HEK293 (cell line): Measurements from ENCODE around the gene GRN.

ENCODE experiments used
- CTCF ChIA-PET: fragments of 350-600 bp; formaldehyde crosslinking; extraction: SDS; loops from one replicate; lab custom pipeline; 2021; ENCODE audit warnings: antibody characterized with exemption; lab: Yijun Ruan, JAX
- POLR2A ChIA-PET: fragments of 300-600 bp; formaldehyde crosslinking; extraction: SDS; loops from one replicate; lab custom pipeline; 2020; ENCODE audit warnings: antibody characterized with exemption, inconsistent platforms; lab: Yijun Ruan, JAX
- H3K27ac ChIP-seq: fragments of 200-500 bp; sonication (Bioruptor generic); 2 replicates; pipeline ENCODE4 v1.5.1; 2014; ENCODE audit warnings: low read depth, low read length, control low read depth, inconsistent platforms; ENCODE audit errors: extremely low read depth
- H3K36me3 ChIP-seq, 2 experiments: fragments of 200-500 bp in 1 of 2; sonication (Bioruptor generic) in 1 of 2; 1 replicate in 1 of 2; 2 replicates in 1 of 2; pipeline ENCODE4 v1.5.1; 2014 to 2017; ENCODE audit warnings: inconsistent platforms in 2 of 2, low read length in 2 of 2; ENCODE audit not compliant: control insufficient read depth in 2 of 2, insufficient read depth in 1 of 2
- H3K4me1 ChIP-seq: fragments of 200-500 bp; sonication (Bioruptor generic); 2 replicates; pipeline ENCODE4 v1.5.1; 2014; ENCODE audit warnings: mild to moderate bottlenecking, low read length, inconsistent platforms; ENCODE audit not compliant: control insufficient read depth, insufficient read depth
- H3K4me3 ChIP-seq: 2 replicates; pipeline ENCODE4 v1.5.1; 2011; ENCODE audit warnings: low read depth, mild to moderate bottlenecking, control low read depth, low read length, moderate library complexity
- H3K9me3 ChIP-seq: fragments of 200-500 bp; sonication (Bioruptor generic); 2 replicates; pipeline ENCODE4 v1.5.1; 2014; ENCODE audit warnings: low read depth, low read length, inconsistent platforms; ENCODE audit not compliant: control insufficient read depth, insufficient read depth
- GLIS2 ChIP-seq: fragments of 450-650 bp; formaldehyde crosslinking; IDR thresholded peaks from 2 replicates; pipeline ENCODE4 v1.5.1; 2016; ENCODE audit warnings: missing biosample characterization, missing genetic modification characterization
- KLF16 ChIP-seq: fragments of 450-650 bp; formaldehyde crosslinking; IDR thresholded peaks from 2 replicates; pipeline ENCODE4 v1.5.1; 2017; ENCODE audit warnings: missing biosample characterization, missing genetic modification characterization
- KLF7 ChIP-seq: fragments of 450-650 bp; formaldehyde crosslinking; IDR thresholded peaks from 2 replicates; pipeline ENCODE4 v1.5.1; 2016; ENCODE audit warnings: missing biosample characterization, missing genetic modification characterization, borderline replicate concordance
- ZNF214 ChIP-seq: fragments of 450-650 bp; formaldehyde crosslinking; IDR thresholded peaks from 2 replicates; pipeline ENCODE4 v1.5.1; 2017; ENCODE audit warnings: missing biosample characterization, mild to moderate bottlenecking, missing genetic modification characterization, borderline replicate concordance
- ZNF223 ChIP-seq: fragments of 450-650 bp; formaldehyde crosslinking; IDR thresholded peaks from 2 replicates; pipeline ENCODE4 v1.5.1; 2016; ENCODE audit warnings: missing biosample characterization, missing genetic modification characterization
- ZNF292 ChIP-seq: fragments of 450-650 bp; formaldehyde crosslinking; IDR thresholded peaks from 2 replicates; pipeline ENCODE4 v1.5.1; 2016; ENCODE audit warnings: low read depth, missing biosample characterization, missing genetic modification characterization, borderline replicate concordance
- ZNF366 ChIP-seq: fragments of 450-650 bp; formaldehyde crosslinking; conservative IDR thresholded peaks from 2 replicates; pipeline ENCODE4 v1.5.1; 2016; ENCODE audit warnings: missing biosample characterization, missing genetic modification characterization
- ZNF394 ChIP-seq: fragments of 450-650 bp; formaldehyde crosslinking; IDR thresholded peaks from 2 replicates; pipeline ENCODE4 v1.5.1; 2016; ENCODE audit warnings: missing biosample characterization, missing genetic modification characterization, mild to moderate bottlenecking, moderate library complexity, borderline replicate concordance
- ZNF548 ChIP-seq: fragments of 450-650 bp; formaldehyde crosslinking; IDR thresholded peaks from 2 replicates; pipeline ENCODE4 v1.5.1; 2016; ENCODE audit warnings: missing biosample characterization, missing genetic modification characterization
- ZNF555 ChIP-seq: fragments of 450-650 bp; formaldehyde crosslinking; conservative IDR thresholded peaks from 2 replicates; pipeline ENCODE4 v1.5.1; 2017; ENCODE audit warnings: missing biosample characterization, mild to moderate bottlenecking, missing genetic modification characterization, inconsistent platforms
- ZNF558 ChIP-seq: fragments of 450-650 bp; formaldehyde crosslinking; IDR thresholded peaks from 2 replicates; pipeline ENCODE4 v1.5.1; 2016; ENCODE audit warnings: missing biosample characterization, missing genetic modification characterization
- ZNF747 ChIP-seq: fragments of 450-650 bp; formaldehyde crosslinking; IDR thresholded peaks from 2 replicates; pipeline ENCODE4 v1.5.1; 2016; ENCODE audit warnings: missing biosample characterization, missing genetic modification characterization
- ZNF785 ChIP-seq: fragments of 450-650 bp; formaldehyde crosslinking; IDR thresholded peaks from 2 replicates; pipeline ENCODE4 v1.5.1; 2016; ENCODE audit warnings: missing biosample characterization, missing genetic modification characterization
- ZNF792 ChIP-seq: fragments of 450-650 bp; formaldehyde crosslinking; IDR thresholded peaks from 2 replicates; pipeline ENCODE4 v1.5.1; 2016; ENCODE audit warnings: missing biosample characterization, missing genetic modification characterization
- ZNF830 ChIP-seq: fragments of 450-650 bp; IDR thresholded peaks from 2 replicates; pipeline ENCODE4 v1.5.0; 2018; ENCODE audit warnings: missing biosample characterization, missing genetic modification characterization, low read depth, mild to moderate bottlenecking, moderate library complexity
- TF ChIP-seq, protein P1 (sequence below): fragments of 450-650 bp; formaldehyde crosslinking; IDR thresholded peaks from 2 replicates; pipeline ENCODE4 v1.5.1; 2016; ENCODE audit warnings: missing biosample characterization, missing genetic modification characterization
- TF ChIP-seq, protein P2 (sequence below): fragments of 450-650 bp; formaldehyde crosslinking; IDR thresholded peaks from 2 replicates; pipeline ENCODE4 v1.5.1; 2017; ENCODE audit warnings: missing biosample characterization, missing genetic modification characterization
- TF ChIP-seq, protein P3 (sequence below): fragments of 450-650 bp; formaldehyde crosslinking; IDR thresholded peaks from 2 replicates; pipeline ENCODE4 v1.5.0; 2017; ENCODE audit warnings: missing biosample characterization, missing genetic modification characterization, borderline replicate concordance
- TF ChIP-seq, protein P4 (sequence below): fragments of 450-650 bp; formaldehyde crosslinking; IDR thresholded peaks from 2 replicates; pipeline ENCODE4 v1.5.1; 2017; ENCODE audit warnings: missing biosample characterization, missing genetic modification characterization
- TF ChIP-seq, protein P5 (sequence below): fragments of 450-650 bp; formaldehyde crosslinking; IDR thresholded peaks from 2 replicates; pipeline ENCODE4 v1.5.1; 2017; ENCODE audit warnings: missing biosample characterization, missing genetic modification characterization
- TF ChIP-seq, protein P6 (sequence below): fragments of 450-650 bp; formaldehyde crosslinking; IDR thresholded peaks from 2 replicates; pipeline ENCODE4 v1.5.1; 2016; ENCODE audit warnings: missing biosample characterization, missing genetic modification characterization

GRN gene

DNA sequence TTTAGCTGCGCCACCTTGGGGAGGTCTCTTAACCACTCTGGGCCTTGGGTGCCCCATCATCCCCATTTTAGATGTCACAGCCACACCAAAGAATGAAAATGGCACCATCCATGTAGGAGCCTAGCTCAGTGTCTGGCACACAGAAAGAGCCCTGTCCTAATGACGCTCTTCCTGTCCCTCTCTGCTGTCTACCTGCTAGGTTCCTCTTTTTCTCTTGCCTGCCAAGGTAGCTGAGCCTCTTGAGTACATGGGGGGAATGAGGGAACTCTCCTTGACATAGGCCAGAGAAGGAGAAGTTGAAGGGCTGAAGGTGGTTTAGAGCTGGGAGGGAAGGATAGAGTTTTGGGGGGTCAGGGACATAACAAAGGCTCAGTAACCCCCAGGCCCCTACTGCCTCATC lies 34.9 kb upstream of the GRN start:
- H3K4me1 ChIP-seq = peaks cover 7% of the 10 kb centered on the region; the same call in 1 of the 2 replicates
- POLR2A ChIA-PET = interaction anchor here (0.9 kb wide), 1 partner anchor 110 kb away, joined by 9 read pairs; the partner anchor contains the start of gene ATXN7L3
- no peaks in the 10 kb centered on the region for H3K36me3 ChIP-seq
- CTCF ChIA-PET = interaction anchor here (0.7 to 0.9 kb wide), 2 partner anchors 87 to 109 kb away, joined by 3 to 4 read pairs; no protein-coding TSS in a partner anchor
- H3K4me3 ChIP-seq = no peak overlapping the region
- no peak overlapping the region for H3K27ac ChIP-seq
- TF ChIP-seq, protein P1, sequence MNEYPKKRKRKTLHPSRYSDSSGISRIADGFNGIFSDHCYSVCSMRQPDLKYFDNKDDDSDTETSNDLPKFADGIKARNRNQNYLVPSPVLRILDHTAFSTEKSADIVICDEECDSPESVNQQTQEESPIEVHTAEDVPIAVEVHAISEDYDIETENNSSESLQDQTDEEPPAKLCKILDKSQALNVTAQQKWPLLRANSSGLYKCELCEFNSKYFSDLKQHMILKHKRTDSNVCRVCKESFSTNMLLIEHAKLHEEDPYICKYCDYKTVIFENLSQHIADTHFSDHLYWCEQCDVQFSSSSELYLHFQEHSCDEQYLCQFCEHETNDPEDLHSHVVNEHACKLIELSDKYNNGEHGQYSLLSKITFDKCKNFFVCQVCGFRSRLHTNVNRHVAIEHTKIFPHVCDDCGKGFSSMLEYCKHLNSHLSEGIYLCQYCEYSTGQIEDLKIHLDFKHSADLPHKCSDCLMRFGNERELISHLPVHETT (tag by site-specific recombination) = no peak
- TF ChIP-seq ZNF747 (tag by site-specific recombination) = no peak
- no peak for TF ChIP-seq ZNF394
- no peak for TF ChIP-seq ZNF366 (tag by site-specific recombination)
- TF ChIP-seq ZNF558 (tag by site-specific recombination) = no peak
- TF ChIP-seq, protein P2, sequence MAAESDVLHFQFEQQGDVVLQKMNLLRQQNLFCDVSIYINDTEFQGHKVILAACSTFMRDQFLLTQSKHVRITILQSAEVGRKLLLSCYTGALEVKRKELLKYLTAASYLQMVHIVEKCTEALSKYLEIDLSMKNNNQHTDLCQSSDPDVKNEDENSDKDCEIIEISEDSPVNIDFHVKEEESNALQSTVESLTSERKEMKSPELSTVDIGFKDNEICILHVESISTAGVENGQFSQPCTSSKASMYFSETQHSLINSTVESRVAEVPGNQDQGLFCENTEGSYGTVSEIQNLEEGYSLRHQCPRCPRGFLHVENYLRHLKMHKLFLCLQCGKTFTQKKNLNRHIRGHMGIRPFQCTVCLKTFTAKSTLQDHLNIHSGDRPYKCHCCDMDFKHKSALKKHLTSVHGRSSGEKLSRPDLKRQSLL = no peak
- TF ChIP-seq KLF7 (tag by site-specific recombination) = no peak
- TF ChIP-seq, protein P3, sequence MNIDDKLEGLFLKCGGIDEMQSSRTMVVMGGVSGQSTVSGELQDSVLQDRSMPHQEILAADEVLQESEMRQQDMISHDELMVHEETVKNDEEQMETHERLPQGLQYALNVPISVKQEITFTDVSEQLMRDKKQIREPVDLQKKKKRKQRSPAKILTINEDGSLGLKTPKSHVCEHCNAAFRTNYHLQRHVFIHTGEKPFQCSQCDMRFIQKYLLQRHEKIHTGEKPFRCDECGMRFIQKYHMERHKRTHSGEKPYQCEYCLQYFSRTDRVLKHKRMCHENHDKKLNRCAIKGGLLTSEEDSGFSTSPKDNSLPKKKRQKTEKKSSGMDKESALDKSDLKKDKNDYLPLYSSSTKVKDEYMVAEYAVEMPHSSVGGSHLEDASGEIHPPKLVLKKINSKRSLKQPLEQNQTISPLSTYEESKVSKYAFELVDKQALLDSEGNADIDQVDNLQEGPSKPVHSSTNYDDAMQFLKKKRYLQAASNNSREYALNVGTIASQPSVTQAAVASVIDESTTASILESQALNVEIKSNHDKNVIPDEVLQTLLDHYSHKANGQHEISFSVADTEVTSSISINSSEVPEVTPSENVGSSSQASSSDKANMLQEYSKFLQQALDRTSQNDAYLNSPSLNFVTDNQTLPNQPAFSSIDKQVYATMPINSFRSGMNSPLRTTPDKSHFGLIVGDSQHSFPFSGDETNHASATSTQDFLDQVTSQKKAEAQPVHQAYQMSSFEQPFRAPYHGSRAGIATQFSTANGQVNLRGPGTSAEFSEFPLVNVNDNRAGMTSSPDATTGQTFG (tag by site-specific recombination) = no peak
- TF ChIP-seq ZNF830 = no peak
- TF ChIP-seq ZNF555 (tag by site-specific recombination) = no peak
- no peak for TF ChIP-seq ZNF214
- no peak for TF ChIP-seq GLIS2
- TF ChIP-seq KLF16 (tag by site-specific recombination) = no peak
- no peak for TF ChIP-seq ZNF792 (tag by site-specific recombination)
- TF ChIP-seq, protein P4, sequence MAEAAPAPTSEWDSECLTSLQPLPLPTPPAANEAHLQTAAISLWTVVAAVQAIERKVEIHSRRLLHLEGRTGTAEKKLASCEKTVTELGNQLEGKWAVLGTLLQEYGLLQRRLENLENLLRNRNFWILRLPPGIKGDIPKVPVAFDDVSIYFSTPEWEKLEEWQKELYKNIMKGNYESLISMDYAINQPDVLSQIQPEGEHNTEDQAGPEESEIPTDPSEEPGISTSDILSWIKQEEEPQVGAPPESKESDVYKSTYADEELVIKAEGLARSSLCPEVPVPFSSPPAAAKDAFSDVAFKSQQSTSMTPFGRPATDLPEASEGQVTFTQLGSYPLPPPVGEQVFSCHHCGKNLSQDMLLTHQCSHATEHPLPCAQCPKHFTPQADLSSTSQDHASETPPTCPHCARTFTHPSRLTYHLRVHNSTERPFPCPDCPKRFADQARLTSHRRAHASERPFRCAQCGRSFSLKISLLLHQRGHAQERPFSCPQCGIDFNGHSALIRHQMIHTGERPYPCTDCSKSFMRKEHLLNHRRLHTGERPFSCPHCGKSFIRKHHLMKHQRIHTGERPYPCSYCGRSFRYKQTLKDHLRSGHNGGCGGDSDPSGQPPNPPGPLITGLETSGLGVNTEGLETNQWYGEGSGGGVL = no peak
- no peak for TF ChIP-seq ZNF548 (tag by site-specific recombination)
- TF ChIP-seq ZNF223 = no peak
- TF ChIP-seq, all 188 proteins: peak for 0
- no peaks in the 10 kb centered on the region for H3K9me3 ChIP-seq

DNA sequence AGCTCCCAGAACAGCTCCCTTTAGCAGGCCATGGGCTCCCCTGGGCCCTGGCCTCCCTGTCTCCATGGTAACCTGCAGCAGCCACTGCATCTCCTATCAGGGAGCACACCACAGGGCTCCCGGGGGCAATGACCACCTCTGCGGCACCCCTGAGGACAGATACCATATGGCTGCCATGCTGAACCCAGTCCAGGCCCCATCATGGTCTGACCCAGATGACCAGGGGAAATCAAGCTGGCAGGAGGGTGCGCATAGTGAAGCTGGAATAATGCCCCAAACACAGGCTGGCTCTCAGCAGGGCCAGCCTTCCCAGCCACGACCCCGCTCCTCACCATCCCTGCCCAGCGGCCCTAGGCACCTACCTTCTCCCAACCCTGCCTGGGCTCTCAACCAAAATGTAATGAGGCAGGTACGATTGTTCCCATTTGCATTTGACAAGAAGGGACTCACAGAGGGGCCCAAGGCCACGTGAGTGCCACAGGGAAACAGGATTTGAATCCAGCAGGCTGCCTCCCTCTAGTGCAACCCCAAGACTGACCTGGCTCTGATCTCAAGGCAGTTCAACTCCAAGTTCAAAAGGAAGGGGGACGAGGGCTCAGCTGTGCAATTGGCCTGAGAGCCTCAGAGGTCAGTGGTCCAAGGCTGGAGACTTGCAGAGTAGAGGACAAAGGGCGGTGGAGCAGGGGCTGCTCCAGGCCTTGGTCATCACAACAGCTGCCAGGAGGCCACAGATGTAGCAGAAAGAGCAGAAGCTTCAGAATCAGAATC lies 34.3 kb upstream of the GRN start:
- H3K4me1 ChIP-seq = peaks cover 7% of the 10 kb centered on the region; the same call in 1 of the 2 replicates
- POLR2A ChIA-PET = no interaction called here
- no peak overlapping the region for H3K27ac ChIP-seq
- H3K9me3 ChIP-seq = no peaks in the 10 kb centered on the region
- CTCF ChIA-PET = interaction anchor here (0.7 kb wide), 1 partner anchor 88 kb away, joined by 3 read pairs; no protein-coding TSS in a partner anchor
- H3K36me3 ChIP-seq = no peaks in the 10 kb centered on the region
- no peak overlapping the region for H3K4me3 ChIP-seq
- TF ChIP-seq, protein P5, sequence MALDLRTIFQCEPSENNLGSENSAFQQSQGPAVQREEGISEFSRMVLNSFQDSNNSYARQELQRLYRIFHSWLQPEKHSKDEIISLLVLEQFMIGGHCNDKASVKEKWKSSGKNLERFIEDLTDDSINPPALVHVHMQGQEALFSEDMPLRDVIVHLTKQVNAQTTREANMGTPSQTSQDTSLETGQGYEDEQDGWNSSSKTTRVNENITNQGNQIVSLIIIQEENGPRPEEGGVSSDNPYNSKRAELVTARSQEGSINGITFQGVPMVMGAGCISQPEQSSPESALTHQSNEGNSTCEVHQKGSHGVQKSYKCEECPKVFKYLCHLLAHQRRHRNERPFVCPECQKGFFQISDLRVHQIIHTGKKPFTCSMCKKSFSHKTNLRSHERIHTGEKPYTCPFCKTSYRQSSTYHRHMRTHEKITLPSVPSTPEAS (tag by site-specific recombination) = no peak
- TF ChIP-seq, protein P4 = no peak
- TF ChIP-seq, protein P6, sequence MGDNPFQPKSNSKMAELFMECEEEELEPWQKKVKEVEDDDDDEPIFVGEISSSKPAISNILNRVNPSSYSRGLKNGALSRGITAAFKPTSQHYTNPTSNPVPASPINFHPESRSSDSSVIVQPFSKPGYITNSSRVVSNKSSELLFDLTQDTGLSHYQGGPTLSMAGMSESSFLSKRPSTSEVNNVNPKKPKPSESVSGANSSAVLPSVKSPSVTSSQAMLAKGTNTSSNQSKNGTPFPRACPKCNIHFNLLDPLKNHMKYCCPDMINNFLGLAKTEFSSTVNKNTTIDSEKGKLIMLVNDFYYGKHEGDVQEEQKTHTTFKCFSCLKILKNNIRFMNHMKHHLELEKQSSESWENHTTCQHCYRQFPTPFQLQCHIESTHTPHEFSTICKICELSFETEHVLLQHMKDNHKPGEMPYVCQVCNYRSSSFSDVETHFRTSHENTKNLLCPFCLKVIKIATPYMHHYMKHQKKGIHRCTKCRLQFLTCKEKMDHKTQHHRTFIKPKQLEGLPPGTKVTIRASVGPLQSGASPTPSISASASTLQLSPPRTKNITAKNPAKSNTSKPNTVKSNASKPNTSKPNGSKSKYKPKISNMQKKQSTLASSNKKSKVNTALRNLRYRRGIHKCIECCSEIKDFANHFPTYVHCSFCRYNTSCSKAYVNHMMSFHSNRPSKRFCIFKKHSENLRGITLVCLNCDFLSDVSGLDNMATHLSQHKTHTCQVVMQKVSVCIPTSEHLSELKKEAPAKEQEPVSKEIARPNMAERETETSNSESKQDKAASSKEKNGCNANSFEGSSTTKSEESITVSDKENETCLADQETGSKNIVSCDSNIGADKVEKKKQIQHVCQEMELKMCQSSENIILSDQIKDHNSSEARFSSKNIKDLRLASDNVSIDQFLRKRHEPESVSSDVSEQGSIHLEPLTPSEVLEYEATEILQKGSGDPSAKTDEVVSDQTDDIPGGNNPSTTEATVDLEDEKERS (tag by site-specific recombination) = no peak
- TF ChIP-seq ZNF292 (tag by site-specific recombination) (no peak), ZNF785 (tag by site-specific recombination) (no peak)
